A549 (cell line): ENCODE results near the gene SLC24A3.

Experiments
- CEBPB ChIP-seq, 2 experiments: fragments of >200 bp in 1 of 2; sonication (Bioruptor Twin) in 1 of 2; formaldehyde crosslinking in 1 of 2; IDR thresholded peaks; 2 replicates each; pipeline ENCODE4 v1.6.1; 2012 to 2016
- HOXA7 ChIP-seq: fragments of 250-450 bp; sonication (Bioruptor Pico); IDR thresholded peaks from 2 replicates; pipeline ENCODE4 v1.5.0; 2020; ENCODE audit warnings: mild to moderate bottlenecking, moderate library complexity
- MYC ChIP-seq: IDR thresholded peaks from 2 replicates; pipeline ENCODE4 v1.6.1; 2012; ENCODE audit warnings: mild to moderate bottlenecking, inconsistent platforms, low read length, improper control_type of control experiment, borderline replicate concordance
- POLR2A ChIP-seq: IDR thresholded peaks from 2 replicates; pipeline ENCODE4 v1.6.1; 2012; ENCODE audit warnings: mild to moderate bottlenecking, low read length
- TF ChIP-seq, protein P1 (sequence below): fragments of >200 bp; sonication (Bioruptor Twin); formaldehyde crosslinking; IDR thresholded peaks from 3 replicates; pipeline ENCODE4 v1.5.1; 2016

- TF ChIP-seq, protein P1, sequence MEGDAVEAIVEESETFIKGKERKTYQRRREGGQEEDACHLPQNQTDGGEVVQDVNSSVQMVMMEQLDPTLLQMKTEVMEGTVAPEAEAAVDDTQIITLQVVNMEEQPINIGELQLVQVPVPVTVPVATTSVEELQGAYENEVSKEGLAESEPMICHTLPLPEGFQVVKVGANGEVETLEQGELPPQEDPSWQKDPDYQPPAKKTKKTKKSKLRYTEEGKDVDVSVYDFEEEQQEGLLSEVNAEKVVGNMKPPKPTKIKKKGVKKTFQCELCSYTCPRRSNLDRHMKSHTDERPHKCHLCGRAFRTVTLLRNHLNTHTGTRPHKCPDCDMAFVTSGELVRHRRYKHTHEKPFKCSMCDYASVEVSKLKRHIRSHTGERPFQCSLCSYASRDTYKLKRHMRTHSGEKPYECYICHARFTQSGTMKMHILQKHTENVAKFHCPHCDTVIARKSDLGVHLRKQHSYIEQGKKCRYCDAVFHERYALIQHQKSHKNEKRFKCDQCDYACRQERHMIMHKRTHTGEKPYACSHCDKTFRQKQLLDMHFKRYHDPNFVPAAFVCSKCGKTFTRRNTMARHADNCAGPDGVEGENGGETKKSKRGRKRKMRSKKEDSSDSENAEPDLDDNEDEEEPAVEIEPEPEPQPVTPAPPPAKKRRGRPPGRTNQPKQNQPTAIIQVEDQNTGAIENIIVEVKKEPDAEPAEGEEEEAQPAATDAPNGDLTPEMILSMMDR = no peak
- TF ChIP-seq MYC (no peak), CEBPB (IDR thresholded peaks at IDR 0.05) (no peak), POLR2A (no peak), HOXA7 (no peak)
Measured at GRCh38 chr20:19301142-19301541, 88.7 kb downstream of the SLC24A3 start.
